Measurements from ENCODE around the gene GLS. TPM values are rescaled to one million over a fixed set of nuclear protein-coding genes. Genes with fewer than 3 reads are reported as not detected.

GLS gene
- total and polyA plus RNA-seq, 2 donors (not counting 1 experiment from before 2014, with no cell fraction given) = 32.5 to 195 TPM

DNA sequence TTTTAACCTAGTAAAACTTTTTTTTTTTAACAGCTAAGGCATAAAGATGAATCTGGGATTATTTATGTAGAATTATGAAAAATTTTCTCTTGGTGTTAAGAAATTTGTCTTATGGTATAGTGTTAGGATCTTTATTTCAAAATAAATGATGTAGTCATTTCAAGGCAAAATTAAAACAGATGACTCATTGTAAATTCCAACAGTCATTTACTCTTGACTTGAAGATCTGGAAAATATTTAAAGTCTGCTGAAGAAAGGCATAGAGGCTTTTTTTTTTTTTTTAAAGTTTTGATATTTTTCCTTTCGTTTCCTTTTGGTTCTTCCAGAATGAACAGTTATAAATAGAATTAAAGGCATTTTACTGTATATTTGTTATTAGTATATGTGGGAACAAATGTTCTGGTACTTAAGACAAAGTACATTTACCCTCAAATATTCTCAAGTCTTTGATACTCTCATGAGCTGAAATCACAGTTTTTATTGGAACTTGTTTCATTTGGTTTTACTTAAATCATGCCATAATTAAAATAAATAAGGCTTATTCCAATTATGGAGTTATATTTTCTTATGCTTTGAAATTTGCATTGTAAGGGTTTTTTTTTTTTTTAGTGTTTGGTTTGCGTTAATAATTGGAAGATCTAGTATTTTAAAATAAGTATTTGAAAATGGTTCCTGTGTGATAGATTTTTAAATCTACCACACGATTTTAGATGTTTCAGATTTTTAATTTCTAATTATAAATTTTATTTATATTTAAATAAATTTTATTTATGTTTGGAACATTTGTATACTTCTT is 29.9 kb downstream of the GLS start:
- H2AFZ ChIP-seq (ENCODE audit: insufficient read depth, low read depth, low read length, poor library complexity, severe bottlenecking) = no peak overlapping the region
- peaks cover 7 to 42% of the 10 kb centered on the region in 2 experiments for H3K36me3 ChIP-seq (replicated peaks in 1 of 2; ENCODE audit: control extremely low read depth in 1 of 2, control insufficient read depth in 1 of 2, extremely low read depth in 1 of 2, insufficient read depth in 2 of 2, low read length in 1 of 2)
- Mint-ChIP-seq H3K4me3 (no peak overlapping the region), H3K27me3 (no peaks in the 10 kb centered on the region), H3K9me3 (ENCODE audit: insufficient read depth) (no peaks in the 10 kb centered on the region), H3K4me1 (no peaks in the 10 kb centered on the region), H3K27ac (no peak overlapping the region)
- intact Hi-C loops (cut with micrococcal nuclease) = no loop called here
- no peaks in the 10 kb centered on the region for H3K4me1 ChIP-seq (ENCODE audit: control insufficient read depth in 2 of 2, insufficient read depth in 2 of 2, low read length in 2 of 2)
- ATAC-seq (ENCODE audit: low read depth) (no peak), DNase-seq (no peak)
- H3K4me2 ChIP-seq (replicated peaks; ENCODE audit: low read depth, low read length, poor library complexity, severe bottlenecking) = no peak overlapping the region
- H3K27ac ChIP-seq (ENCODE audit: low read length in 2 of 2) = no peak overlapping the region
- CTCF ChIA-PET = interaction anchor here (0.9 kb wide), 1 partner anchor 15 kb away, joined by 4 read pairs; no protein-coding TSS in a partner anchor
- no peak overlapping the region for H3K9ac ChIP-seq (ENCODE audit: low read length)
- peaks cover 5% of the 10 kb centered on the region for H3K79me2 ChIP-seq (ENCODE audit: control insufficient read depth, insufficient read depth, low read length)
- H3K27me3 ChIP-seq (replicated peaks in 1 of 4; ENCODE audit: control extremely low read depth in 1 of 4, control insufficient read depth in 3 of 4, insufficient read depth in 4 of 4, low read length in 3 of 4) = no peaks in the 10 kb centered on the region
- H4K20me1 ChIP-seq (ENCODE audit: control insufficient read depth, insufficient read depth, low read length, poor library complexity, severe bottlenecking) = no peaks in the 10 kb centered on the region
- POLR2A ChIA-PET = interaction anchor here (0.6 to 0.7 kb wide), 2 partner anchors 20 to 419 kb away, joined by 3 to 5 read pairs; no protein-coding TSS in a partner anchor
- no peaks in the 10 kb centered on the region for H3K9me3 ChIP-seq (ENCODE audit: control extremely low read depth in 1 of 3, control insufficient read depth in 2 of 3, insufficient read depth in 1 of 3, low read length in 2 of 3)
- TF ChIP-seq, protein P1, sequence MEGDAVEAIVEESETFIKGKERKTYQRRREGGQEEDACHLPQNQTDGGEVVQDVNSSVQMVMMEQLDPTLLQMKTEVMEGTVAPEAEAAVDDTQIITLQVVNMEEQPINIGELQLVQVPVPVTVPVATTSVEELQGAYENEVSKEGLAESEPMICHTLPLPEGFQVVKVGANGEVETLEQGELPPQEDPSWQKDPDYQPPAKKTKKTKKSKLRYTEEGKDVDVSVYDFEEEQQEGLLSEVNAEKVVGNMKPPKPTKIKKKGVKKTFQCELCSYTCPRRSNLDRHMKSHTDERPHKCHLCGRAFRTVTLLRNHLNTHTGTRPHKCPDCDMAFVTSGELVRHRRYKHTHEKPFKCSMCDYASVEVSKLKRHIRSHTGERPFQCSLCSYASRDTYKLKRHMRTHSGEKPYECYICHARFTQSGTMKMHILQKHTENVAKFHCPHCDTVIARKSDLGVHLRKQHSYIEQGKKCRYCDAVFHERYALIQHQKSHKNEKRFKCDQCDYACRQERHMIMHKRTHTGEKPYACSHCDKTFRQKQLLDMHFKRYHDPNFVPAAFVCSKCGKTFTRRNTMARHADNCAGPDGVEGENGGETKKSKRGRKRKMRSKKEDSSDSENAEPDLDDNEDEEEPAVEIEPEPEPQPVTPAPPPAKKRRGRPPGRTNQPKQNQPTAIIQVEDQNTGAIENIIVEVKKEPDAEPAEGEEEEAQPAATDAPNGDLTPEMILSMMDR (IDR thresholded peaks at IDR 0.05) = no peak
- no peak for TF ChIP-seq EZH2 (IDR thresholded peaks at IDR 0.05; ENCODE audit: borderline replicate concordance, insufficient read depth, low read depth, low read length, poor library complexity, severe bottlenecking)
- no CpG with 5 or more reads among the region's 3 CpGs for WGBS (ENCODE audit: insufficient coverage)
- no peak overlapping the region for H3K4me3 ChIP-seq (ENCODE audit: control extremely low read depth in 1 of 5, extremely low read depth in 1 of 5, insufficient read depth in 1 of 5, low read depth in 2 of 5, low read length in 4 of 5)

DNA sequence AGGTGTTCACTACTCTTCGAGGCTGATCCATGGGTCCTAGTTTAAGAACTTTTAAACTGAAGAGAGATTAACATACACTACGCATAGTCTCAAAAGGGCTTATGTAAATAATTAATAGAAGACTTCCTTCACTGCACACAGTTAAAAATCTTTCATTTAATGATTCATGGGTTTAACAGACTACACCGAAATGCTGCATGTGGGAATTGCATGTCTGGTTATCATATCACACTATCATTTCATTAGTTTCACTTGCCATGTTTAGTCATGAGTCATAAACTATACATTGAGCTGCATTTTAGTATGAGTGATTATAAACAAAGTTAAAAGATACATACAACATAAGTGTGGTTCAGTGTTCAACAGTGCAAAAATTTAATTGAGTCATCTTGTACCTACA is 31.2 kb downstream of the GLS start:
- ChIA-PET CTCF (interaction anchor here (1.2 kb wide), 1 partner anchor 61 kb away, joined by 4 read pairs; no protein-coding TSS in a partner anchor), POLR2A (no interaction called here)
- no CpG with 5 or more reads among the region's 3 CpGs for WGBS (ENCODE audit: insufficient coverage)

More for the DNA sequence above, 31.2 kb downstream of the GLS start:
- no peak overlapping the region for H3K4me3 ChIP-seq (ENCODE audit: control extremely low read depth in 1 of 5, extremely low read depth in 1 of 5, insufficient read depth in 1 of 5, low read depth in 2 of 5, low read length in 4 of 5)
- intact Hi-C loops (cut with micrococcal nuclease) = no loop called here
- peaks cover under 1% of the 10 kb centered on the region for H3K79me2 ChIP-seq (ENCODE audit: control insufficient read depth, insufficient read depth, low read length)
- H2AFZ ChIP-seq (ENCODE audit: insufficient read depth, low read depth, low read length, poor library complexity, severe bottlenecking) = no peak overlapping the region
- Mint-ChIP-seq H3K27ac (no peak overlapping the region), H3K27me3 (no peaks in the 10 kb centered on the region), H3K9me3 (ENCODE audit: insufficient read depth) (no peaks in the 10 kb centered on the region), H3K4me1 (no peaks in the 10 kb centered on the region), H3K4me3 (no peak overlapping the region)
- no peak for ATAC-seq (ENCODE audit: low read depth)
- H3K27ac ChIP-seq (ENCODE audit: low read length in 2 of 2) = no peak overlapping the region
- no peaks in the 10 kb centered on the region for H3K27me3 ChIP-seq (replicated peaks in 1 of 4; ENCODE audit: control extremely low read depth in 1 of 4, control insufficient read depth in 3 of 4, insufficient read depth in 4 of 4, low read length in 3 of 4)
- DNase-seq = no peak
- H3K4me1 ChIP-seq (ENCODE audit: control insufficient read depth in 2 of 2, insufficient read depth in 2 of 2, low read length in 2 of 2) = no peaks in the 10 kb centered on the region
- TF ChIP-seq EZH2 (IDR thresholded peaks at IDR 0.05; ENCODE audit: borderline replicate concordance, insufficient read depth, low read depth, low read length, poor library complexity, severe bottlenecking) = no peak
- TF ChIP-seq, protein P1 (IDR thresholded peaks at IDR 0.05) = no peak
- no peak overlapping the region for H3K9ac ChIP-seq (ENCODE audit: low read length)
- H4K20me1 ChIP-seq (ENCODE audit: control insufficient read depth, insufficient read depth, low read length, poor library complexity, severe bottlenecking) = no peaks in the 10 kb centered on the region
- no peak overlapping the region for H3K4me2 ChIP-seq (replicated peaks; ENCODE audit: low read depth, low read length, poor library complexity, severe bottlenecking)
- H3K9me3 ChIP-seq (ENCODE audit: control extremely low read depth in 1 of 3, control insufficient read depth in 2 of 3, insufficient read depth in 1 of 3, low read length in 2 of 3) = no peaks in the 10 kb centered on the region
- peaks cover 9 to 43% of the 10 kb centered on the region in 2 experiments for H3K36me3 ChIP-seq (replicated peaks in 1 of 2; ENCODE audit: control extremely low read depth in 1 of 2, control insufficient read depth in 1 of 2, extremely low read depth in 1 of 2, insufficient read depth in 2 of 2, low read length in 1 of 2)
